WERI-Rb-1 (cell line): ENCODE measurements around the gene ZZZ3.

ENCODE experiments used
- DNase-seq: peaks from one replicate; pipeline ENCODE4 v3.0.0-alpha.2; 2020
- H3K27ac ChIP-seq: fragments of 250-450 bp; sonication (Bioruptor Pico); 2 replicates; pipeline ENCODE4 v1.5.1; 2020; ENCODE audit warnings: mild to moderate bottlenecking, moderate library complexity
- H3K27me3 ChIP-seq: fragments of 250-450 bp; sonication (Bioruptor Pico); 2 replicates; pipeline ENCODE4 v1.5.1; 2021; ENCODE audit warnings: mild to moderate bottlenecking, low read depth, moderate library complexity; ENCODE audit not compliant: insufficient read depth, severe bottlenecking
- H3K36me3 ChIP-seq: fragments of 250-450 bp; sonication (Bioruptor Pico); 2 replicates; pipeline ENCODE4 v1.5.1; 2020; ENCODE audit warnings: mild to moderate bottlenecking, moderate library complexity
- H3K4me3 ChIP-seq: 2 replicates; pipeline ENCODE4 v1.5.1; 2011; ENCODE audit warnings: low read depth, mild to moderate bottlenecking, control low read depth, low read length
- H3K9me3 ChIP-seq: fragments of 250-450 bp; sonication (Bioruptor Pico); 2 replicates; pipeline ENCODE4 v1.5.1; 2021; ENCODE audit warnings: mild to moderate bottlenecking, moderate library complexity; ENCODE audit not compliant: severe bottlenecking
- TF ChIP-seq, protein P1 (sequence below): IDR thresholded peaks from 2 replicates; pipeline ENCODE4 v1.5.1; 2011; ENCODE audit warnings: low read depth, mild to moderate bottlenecking, control low read depth, inconsistent platforms, low read length

Gene ZZZ3

DNA sequence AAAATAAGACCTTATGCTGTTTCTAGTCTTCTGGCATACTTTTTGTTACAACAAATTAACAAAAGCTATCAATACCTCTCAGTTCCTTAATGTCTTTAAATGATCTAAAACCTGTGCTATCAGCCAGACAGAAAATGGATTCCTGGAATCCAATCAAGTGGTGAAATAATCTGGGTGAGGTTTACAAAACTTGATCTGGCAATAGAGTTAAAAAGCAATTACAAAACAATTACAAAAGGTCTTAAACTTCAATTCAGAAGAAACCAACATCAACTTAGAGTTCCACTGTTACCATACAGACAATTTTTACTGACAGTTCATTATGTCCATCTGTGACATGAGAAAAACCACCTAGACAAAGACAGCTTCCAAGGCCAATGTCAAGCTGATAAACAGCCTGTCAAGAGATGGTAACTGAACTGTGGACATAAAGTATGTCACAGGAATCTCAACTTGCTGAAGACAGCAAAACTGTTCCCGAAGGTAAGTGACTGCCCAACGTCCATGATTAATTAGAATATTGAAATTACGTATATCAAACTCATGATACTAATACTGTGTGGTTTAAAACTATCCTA is 17.4 kb downstream of the ZZZ3 start:
- Histone ChIP-seq H3K27ac (no peak overlapping the region), H3K4me3 (no peak overlapping the region), H3K27me3 (no peaks in the 10 kb centered on the region), H3K36me3 (no peaks in the 10 kb centered on the region; the same call in 1 of the 2 replicates), H3K9me3 (no peaks in the 10 kb centered on the region)
- TF ChIP-seq, protein P1, sequence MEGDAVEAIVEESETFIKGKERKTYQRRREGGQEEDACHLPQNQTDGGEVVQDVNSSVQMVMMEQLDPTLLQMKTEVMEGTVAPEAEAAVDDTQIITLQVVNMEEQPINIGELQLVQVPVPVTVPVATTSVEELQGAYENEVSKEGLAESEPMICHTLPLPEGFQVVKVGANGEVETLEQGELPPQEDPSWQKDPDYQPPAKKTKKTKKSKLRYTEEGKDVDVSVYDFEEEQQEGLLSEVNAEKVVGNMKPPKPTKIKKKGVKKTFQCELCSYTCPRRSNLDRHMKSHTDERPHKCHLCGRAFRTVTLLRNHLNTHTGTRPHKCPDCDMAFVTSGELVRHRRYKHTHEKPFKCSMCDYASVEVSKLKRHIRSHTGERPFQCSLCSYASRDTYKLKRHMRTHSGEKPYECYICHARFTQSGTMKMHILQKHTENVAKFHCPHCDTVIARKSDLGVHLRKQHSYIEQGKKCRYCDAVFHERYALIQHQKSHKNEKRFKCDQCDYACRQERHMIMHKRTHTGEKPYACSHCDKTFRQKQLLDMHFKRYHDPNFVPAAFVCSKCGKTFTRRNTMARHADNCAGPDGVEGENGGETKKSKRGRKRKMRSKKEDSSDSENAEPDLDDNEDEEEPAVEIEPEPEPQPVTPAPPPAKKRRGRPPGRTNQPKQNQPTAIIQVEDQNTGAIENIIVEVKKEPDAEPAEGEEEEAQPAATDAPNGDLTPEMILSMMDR = no peak
- no peak for DNase-seq

DNA sequence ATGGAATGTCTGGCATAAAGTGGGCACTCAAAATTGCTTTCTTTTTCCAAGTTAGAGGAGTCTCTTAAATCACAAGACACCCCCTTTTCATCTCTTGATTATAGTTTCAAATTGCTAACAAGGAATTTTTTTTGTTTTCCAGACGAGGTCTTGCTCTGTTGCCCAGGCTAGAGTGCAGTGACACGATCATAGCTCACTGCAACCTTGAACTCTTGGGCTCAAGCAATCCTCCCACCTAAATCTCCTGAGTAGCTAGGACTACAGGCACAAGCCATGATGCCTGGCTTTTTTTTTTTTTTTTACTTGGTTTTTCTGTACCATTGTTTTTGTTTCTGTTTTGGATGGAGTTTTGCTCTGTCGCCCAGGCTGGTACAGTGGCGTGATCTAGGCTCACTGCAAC is 20.8 kb downstream of the ZZZ3 start:
- H3K27ac ChIP-seq = no peak overlapping the region
- TF ChIP-seq, protein P1 = no peak
- no peaks in the 10 kb centered on the region for H3K27me3 ChIP-seq
- no peak overlapping the region for H3K4me3 ChIP-seq
- no peak for DNase-seq
- H3K9me3 ChIP-seq = no peaks in the 10 kb centered on the region
- H3K36me3 ChIP-seq = no peaks in the 10 kb centered on the region; the same call in 1 of the 2 replicates

DNA sequence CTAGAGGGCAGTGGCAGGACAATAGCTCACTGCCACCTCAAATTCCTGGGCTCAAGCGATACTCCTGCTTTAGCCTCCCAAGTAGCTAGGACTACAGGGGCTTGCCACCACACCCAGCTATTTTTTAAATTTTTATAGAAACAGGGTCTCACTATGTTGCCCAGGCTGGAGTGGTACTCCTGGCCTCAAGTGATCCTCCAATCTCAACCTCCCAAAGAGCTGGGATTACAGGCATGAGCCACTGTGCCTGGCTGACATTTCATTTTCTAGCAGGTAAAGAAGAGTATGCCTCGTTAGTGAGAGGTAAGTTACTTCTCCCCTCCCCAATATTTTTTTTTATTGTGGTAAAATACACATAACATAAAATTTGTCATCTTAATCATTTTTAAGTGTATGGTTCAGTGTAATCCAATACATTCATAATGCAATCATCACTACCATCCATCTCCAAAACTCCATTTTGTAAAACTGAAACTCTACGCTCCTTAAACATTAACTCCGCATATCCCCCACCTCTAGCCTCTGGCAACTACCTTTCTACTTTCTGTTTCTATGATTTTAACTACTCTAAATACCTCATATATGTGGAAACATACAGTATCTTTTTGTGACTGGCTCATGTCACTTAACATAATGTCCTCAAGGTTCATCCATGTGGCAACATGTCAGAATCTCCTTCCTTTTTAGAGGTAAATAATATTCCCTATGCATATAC is 22.4 kb downstream of the ZZZ3 start:
- TF ChIP-seq, protein P1 = no peak
- H3K4me3 ChIP-seq = no peak overlapping the region
- no peaks in the 10 kb centered on the region; the same call in 1 of the 2 replicates for H3K36me3 ChIP-seq
- no peaks in the 10 kb centered on the region for H3K9me3 ChIP-seq
- no peak overlapping the region for H3K27ac ChIP-seq
- no peaks in the 10 kb centered on the region for H3K27me3 ChIP-seq
- no peak for DNase-seq

DNA sequence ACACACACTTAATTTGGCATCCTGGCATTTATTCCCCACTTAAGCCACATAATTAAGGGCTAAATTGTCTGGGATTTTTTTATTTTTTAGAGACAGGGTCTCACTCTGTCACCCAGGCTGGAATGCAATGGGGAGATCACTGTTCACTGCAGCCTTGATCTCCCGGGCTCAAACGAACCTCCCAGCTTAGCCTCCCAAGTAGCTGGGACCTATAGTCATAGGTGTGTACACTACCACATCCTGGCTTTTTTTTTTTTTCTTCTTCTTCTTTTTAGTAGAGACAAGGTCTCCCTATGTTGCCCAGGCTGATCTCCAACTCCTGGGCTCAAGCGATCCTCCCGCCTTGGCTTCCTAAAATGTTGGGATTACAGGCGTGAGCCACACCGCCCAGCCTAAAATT is 24.2 kb downstream of the ZZZ3 start:
- H3K4me3 ChIP-seq = no peak overlapping the region
- no peaks in the 10 kb centered on the region; the same call in 1 of the 2 replicates for H3K36me3 ChIP-seq
- no peak overlapping the region for H3K27ac ChIP-seq
- no peaks in the 10 kb centered on the region for H3K27me3 ChIP-seq
- no peak for DNase-seq
- peaks cover 2% of the 10 kb centered on the region for H3K9me3 ChIP-seq
- TF ChIP-seq, protein P1 = no peak

DNA sequence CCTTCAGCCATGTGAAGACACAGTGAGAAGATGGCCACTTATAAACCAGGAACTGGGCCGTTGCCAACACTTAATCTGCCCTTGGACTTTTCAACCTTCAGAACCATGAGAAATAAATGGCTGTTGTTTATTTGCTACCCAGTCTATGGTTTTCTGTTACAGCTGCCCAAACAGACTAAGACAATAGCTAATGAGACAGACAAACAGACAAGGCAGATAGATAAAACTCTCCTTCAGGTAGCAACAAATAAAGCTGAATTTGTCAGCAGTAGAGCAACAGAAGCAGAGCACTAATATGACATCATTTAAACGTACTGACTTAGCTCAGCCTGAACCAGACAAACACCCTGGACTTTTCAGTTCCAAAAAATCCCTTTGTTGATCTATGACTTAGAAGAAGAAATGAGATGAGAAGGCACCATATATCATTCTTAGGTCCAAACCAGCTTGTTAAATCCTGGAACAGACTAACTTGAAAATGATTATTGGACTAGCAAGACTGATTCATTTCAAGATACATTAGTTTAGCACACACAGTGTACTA is 27.0 kb downstream of the ZZZ3 start:
- DNase-seq = peak; percentile 49
- Histone ChIP-seq H3K36me3 (peaks cover 8% of the 10 kb centered on the region), H3K27ac (peak overlapping the region; percentile 83), H3K27me3 (no peaks in the 10 kb centered on the region), H3K9me3 (peaks cover 7% of the 10 kb centered on the region), H3K4me3 (no peak overlapping the region)
- TF ChIP-seq, protein P1 = no peak
